Measurements from ENCODE around the gene BCR.
A peak's percentile ranks its signal among the peaks of the same experiment; 100 is the strongest.

BCR gene

GRCh38 chr22:23215294-23216241 is 35.3 kb downstream of the BCR start:
- FAIRE-seq: peak; percentile 30

GRCh38 chr22:23216461-23217170 is 36.3 kb downstream of the BCR start:
- FAIRE-seq: no peak
- DNase-seq (ENCODE audit: low spot score): no peak

More at GRCh38 chr22:23215294-23216241, 35.3 kb downstream of the BCR start:
- DNase-seq (ENCODE audit: low spot score): no peak

DNA sequence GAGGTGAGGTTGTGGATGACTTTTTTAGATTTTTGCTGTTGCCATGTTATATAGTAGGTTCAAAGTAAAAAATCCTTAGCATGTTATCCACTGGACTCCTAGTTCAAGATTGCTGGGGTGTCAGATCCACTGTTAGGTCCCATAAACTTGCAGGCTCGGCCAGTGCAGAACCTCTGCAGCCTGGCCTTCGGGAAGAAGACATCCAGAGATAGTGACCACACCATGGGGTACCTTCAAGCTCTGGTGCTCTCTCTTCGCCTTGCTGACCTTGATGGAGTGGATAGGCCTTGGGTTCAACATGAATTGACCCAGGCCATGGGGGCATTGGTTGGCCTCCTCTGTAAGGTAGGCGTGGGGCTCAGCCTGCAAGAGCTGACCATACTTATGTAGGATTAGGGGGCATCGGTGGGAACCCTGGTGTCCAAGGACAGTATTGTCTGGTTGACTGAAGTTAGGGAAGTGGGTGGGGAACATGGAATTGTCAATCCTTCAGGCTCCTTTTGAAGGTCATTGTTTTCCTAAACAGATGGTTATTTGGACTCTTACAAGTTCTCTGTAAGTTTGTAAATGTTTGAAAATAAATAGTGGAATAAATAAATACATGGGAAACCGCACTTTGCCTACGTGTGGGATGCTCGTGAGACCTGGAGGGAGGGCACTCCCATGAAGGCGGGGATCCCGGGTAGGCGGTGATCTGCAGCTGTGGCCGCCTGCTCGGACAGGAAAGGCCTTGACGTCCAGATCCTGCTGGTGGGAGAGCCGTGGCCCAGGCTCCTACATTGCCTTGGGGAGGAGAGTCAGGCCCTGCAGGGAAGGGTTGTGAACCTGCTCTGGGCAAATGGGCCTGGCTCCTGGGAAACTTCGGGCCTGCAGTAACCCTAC is 37.1 kb downstream of the BCR start:
- no peak for DNase-seq (ENCODE audit: low spot score)
- no peak for FAIRE-seq

DNA sequence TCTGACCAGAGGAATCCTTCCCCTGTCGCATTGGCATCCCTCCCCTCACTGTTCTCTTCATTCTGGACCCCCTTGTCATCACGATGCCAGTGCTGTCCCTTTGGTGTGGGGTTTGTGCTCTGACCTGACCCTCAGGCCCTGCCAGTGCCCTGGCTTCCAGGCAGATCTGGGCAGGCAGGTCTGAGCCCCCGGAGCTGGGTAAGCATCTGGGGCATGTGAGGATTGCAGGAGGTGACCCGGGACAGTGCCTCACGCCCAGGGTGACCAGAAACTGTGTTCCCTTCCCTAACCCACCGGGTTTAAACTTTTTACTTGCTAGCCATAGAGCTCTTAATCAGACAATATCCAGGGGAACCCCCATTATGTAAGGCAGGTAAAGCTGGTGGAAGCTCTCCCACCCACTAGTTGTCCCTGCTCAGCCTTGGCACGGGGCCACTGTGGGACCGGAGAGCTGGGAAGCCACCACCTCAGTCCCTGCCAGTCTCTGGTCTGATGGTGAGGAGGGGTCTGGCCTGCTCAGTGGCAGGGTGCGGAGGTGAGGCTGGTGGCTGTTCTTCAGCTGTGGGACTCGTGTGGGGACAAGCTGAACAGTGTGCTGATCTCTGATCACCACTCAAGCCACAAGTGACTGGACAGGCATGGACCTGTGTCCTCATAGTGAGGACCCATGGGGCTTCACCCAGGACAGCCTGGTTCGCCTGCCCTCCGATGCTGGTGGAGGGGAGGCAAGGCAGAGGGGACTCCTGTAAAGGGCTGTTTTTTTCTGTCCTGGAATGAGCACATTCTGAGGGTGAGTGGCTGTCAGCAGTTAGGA is 38.0 kb downstream of the BCR start:
- no peak for DNase-seq (ENCODE audit: low spot score)
- no peak for FAIRE-seq

- DNase-seq (ENCODE audit: low spot score) (no peak), FAIRE-seq (no peak)
These were observed 38.5 kb downstream of the BCR start for GRCh38 chr22:23218867-23219251.

DNA sequence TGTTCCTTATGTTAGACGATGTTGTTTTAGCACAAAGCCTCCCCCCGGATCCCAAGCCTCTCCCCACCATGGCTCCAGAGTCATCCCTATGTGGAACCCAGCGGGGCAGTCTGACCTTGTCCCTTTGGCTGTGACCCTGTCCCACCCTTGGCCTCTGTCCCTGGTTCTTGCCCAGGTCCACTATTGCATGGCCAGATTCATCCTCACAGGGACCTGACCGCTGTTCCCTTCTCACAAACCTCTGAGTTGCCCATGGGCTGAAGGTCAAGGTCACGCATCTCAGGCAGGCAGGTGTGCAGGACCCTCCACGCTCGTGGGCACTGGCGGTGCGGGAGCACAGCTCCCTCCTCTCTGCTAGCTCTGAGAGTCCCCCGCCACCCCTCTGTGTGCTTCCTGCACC is 39.0 kb downstream of the BCR start:
- FAIRE-seq (no peak), DNase-seq (ENCODE audit: low spot score) (no peak)

- FAIRE-seq (no peak), DNase-seq (ENCODE audit: low spot score) (no peak)
These were observed 39.6 kb downstream of the BCR start for GRCh38 chr22:23219822-23220484.

- DNase-seq (ENCODE audit: low spot score): no peak
- no peak for FAIRE-seq
These were observed 40.4 kb downstream of the BCR start for GRCh38 chr22:23220485-23221350.

DNA sequence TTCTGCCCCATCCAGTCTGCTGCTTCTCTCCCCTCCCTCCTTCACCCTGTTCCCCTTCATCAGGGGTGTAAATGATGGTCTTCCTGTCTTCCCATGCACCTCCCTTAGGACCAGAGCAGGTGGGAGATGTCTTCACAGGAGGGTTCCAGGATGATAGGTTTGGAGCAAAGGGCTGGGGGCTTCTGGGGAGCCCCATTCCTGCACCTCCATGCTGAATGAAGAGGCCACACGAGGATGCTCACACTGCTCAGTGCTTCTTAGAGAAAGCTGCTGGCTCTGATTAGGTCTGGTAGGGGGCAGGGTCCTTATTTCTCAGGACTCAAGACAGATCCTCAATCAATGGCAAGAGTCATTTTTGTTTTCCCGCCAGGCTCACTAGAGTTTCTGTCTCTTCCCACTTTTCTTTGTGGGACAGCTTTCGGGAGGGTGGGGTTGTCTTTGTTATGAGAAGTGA is 41.1 kb downstream of the BCR start:
- DNase-seq (ENCODE audit: low spot score) (no peak), FAIRE-seq (no peak)

DNA sequence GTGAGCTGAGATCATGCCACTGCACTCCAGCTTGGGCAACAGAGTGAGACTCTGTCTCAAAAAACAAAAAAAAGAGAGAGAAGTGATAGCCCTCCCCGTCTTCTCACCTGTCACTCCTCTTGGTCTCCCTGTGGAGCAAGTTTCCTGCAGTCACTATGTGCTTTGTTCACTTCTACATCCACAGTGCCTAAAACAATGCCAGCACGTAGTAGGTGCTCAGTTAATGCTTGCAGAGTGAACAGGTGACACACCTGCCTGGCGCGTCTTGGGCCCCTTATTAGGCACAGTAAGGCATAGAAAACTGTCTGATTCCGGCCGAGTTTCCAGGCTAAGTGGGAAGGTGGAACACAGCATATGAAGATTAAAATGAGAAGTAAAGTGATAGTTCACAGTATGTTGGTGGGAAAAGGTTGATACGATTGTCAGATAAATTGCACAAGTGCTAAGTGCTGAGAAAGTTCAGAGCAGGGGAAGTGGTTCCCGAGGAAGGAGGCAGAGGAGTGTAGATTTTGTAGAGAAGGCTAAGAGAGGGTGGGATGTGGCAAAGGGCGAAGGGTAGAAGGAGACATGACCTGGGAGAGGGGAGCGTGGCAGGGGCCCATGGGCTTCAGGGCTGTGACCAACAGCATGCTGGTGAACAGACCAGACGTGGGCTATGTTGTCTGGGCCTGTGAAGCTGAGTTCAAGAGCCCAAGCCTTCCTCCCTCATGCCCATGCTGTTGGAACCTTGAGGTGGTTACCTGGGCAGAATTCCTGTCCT is 41.9 kb downstream of the BCR start:
- FAIRE-seq (no peak), DNase-seq (ENCODE audit: low spot score) (no peak)

- FAIRE-seq: no peak
- DNase-seq (ENCODE audit: low spot score): no peak
These were observed 42.7 kb downstream of the BCR start for GRCh38 chr22:23222793-23223568.

GRCh38 chr22:23223569-23224317 is 43.4 kb downstream of the BCR start:
- FAIRE-seq: no peak
- no peak for DNase-seq (ENCODE audit: low spot score)

- FAIRE-seq (no peak), DNase-seq (ENCODE audit: low spot score) (no peak)
These were observed 44.5 kb downstream of the BCR start for GRCh38 chr22:23224846-23225245.

GRCh38 chr22:23225337-23225723 is 45.0 kb downstream of the BCR start:
- DNase-seq (ENCODE audit: low spot score) (no peak), FAIRE-seq (no peak)

- FAIRE-seq: no peak
- peak; percentile 46 for DNase-seq (ENCODE audit: low spot score)
These were observed 45.6 kb downstream of the BCR start for GRCh38 chr22:23225724-23226496.

DNA sequence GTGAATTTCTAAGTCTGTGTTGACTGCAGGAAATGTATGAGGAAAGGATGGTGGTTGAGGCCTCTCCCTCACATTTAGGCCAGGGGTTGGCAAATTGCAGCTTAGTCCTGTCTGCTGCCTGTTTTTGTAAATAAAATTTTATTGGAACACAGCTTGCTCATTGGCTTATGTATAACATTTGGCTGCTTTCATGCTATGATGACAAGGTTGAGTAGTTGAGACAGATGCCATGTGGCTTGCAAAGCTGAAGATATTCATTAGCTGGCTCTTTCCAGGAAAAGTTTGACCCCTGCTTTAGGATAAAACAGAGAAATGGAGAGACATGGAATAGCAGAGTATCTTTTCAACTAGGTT is 46.2 kb downstream of the BCR start:
- DNase-seq (ENCODE audit: low spot score) (no peak), FAIRE-seq (peak; percentile 76)

All from urothelium cell line (cell line).